Measurements from ENCODE around the gene FYN.
"Not testable (repeated sequence)": the region's sequence is repeated elsewhere in the genome, so short reads cannot be mapped to it uniquely, and the experiment has no call there.

FYN gene

GRCh38 chr6:111692327-111693164, 180.7 kb downstream of the FYN start:
- no peak for DNase-seq

- no peak for DNase-seq
These were observed 181.7 kb downstream of the FYN start for GRCh38 chr6:111691345-111692225.

GRCh38 chr6:111689946-111690345, 183.3 kb downstream of the FYN start:
- no peak for DNase-seq

- no peak for DNase-seq
These were observed 183.8 kb downstream of the FYN start for GRCh38 chr6:111689419-111689818.

- no peak for DNase-seq
These were observed 184.9 kb downstream of the FYN start for GRCh38 chr6:111688331-111688730.

- DNase-seq = no peak
These were observed 185.6 kb downstream of the FYN start for GRCh38 chr6:111687652-111688051.

- no peak for DNase-seq
These were observed 186.4 kb downstream of the FYN start for GRCh38 chr6:111686932-111687266.

GRCh38 chr6:111686249-111686931, 186.9 kb downstream of the FYN start:
- DNase-seq = peak; percentile 67

GRCh38 chr6:111685526-111685925, 187.7 kb downstream of the FYN start:
- no peak for DNase-seq

- DNase-seq = no peak
These were observed 188.2 kb downstream of the FYN start for GRCh38 chr6:111685058-111685457.

GRCh38 chr6:111683749-111684267, 189.4 kb downstream of the FYN start:
- no peak for DNase-seq

GRCh38 chr6:111683157-111683556, 190.1 kb downstream of the FYN start:
- DNase-seq = no peak

GRCh38 chr6:111681860-111682259, 191.4 kb downstream of the FYN start:
- no peak for DNase-seq

GRCh38 chr6:111680811-111681609, 192.2 kb downstream of the FYN start:
- DNase-seq = not testable (repeated sequence)

- peak; percentile 43 for DNase-seq
These were observed 193.1 kb downstream of the FYN start for GRCh38 chr6:111680015-111680712.

GRCh38 chr6:111679126-111679858, 194.0 kb downstream of the FYN start:
- DNase-seq = no peak

GRCh38 chr6:111677249-111677990, 195.8 kb downstream of the FYN start:
- no peak for DNase-seq

- DNase-seq = peak; percentile 32
These were observed 196.9 kb downstream of the FYN start for GRCh38 chr6:111676383-111676782.

GRCh38 chr6:111674883-111675282, 198.4 kb downstream of the FYN start:
- DNase-seq = no peak

- no peak for DNase-seq
These were observed 198.8 kb downstream of the FYN start for GRCh38 chr6:111674413-111674812.

All from midbrain (tissue), 1 donor.